ENCODE measurements around the gene TMUB1.
A peak's percentile ranks its signal among the peaks of the same experiment; 100 is the strongest.

The TMUB1 gene

GRCh38 chr7:151051108-151051507, 32.2 kb downstream of the TMUB1 start:
- TF ChIP-seq CTCF (IDR thresholded peaks at IDR 0.05; ENCODE audit: low read depth, low read length): no peak
- H3K4me3 ChIP-seq (replicated peaks in 1 of 2; ENCODE audit: low read depth in 2 of 2, low read length in 2 of 2): no peak overlapping the region

GRCh38 chr7:151048911-151049463, 34.3 kb downstream of the TMUB1 start:
- DNase-seq (ENCODE audit: low read depth in 2 of 2): no peak
- H3K4me3 ChIP-seq (replicated peaks in 1 of 2; ENCODE audit: low read depth in 2 of 2, low read length in 2 of 2): no peak overlapping the region
- TF ChIP-seq CTCF (IDR thresholded peaks at IDR 0.05; ENCODE audit: low read depth, low read length): no peak

More at GRCh38 chr7:151051108-151051507, 32.2 kb downstream of the TMUB1 start:
- peak; percentile 69 to 76 for DNase-seq (ENCODE audit: low read depth in 2 of 2)

GRCh38 chr7:151047976-151048815, 35.1 kb downstream of the TMUB1 start, which contains the start of gene ASIC3:
ASIC3 (plus strand) TSS chr7:151048531; CDS start chr7:151048886, 355 bp downstream.
- H3K4me3 ChIP-seq (replicated peaks in 1 of 2; ENCODE audit: low read depth in 2 of 2, low read length in 2 of 2): no peak within 1 kb of the TSS
- DNase-seq (ENCODE audit: low read depth in 2 of 2): no peak
- no peak for TF ChIP-seq CTCF (IDR thresholded peaks at IDR 0.05; ENCODE audit: low read depth, low read length)

- H3K4me3 ChIP-seq (replicated peaks in 1 of 2; ENCODE audit: low read depth in 2 of 2, low read length in 2 of 2): no peak overlapping the region
- no peak for TF ChIP-seq CTCF (IDR thresholded peaks at IDR 0.05; ENCODE audit: low read depth, low read length)
- DNase-seq (ENCODE audit: low read depth in 2 of 2): peak in 1 of 2 donors; percentile 83
Observed at GRCh38 chr7:151046603-151047573, 36.4 kb downstream of the TMUB1 start.

- no peak overlapping the region for H3K4me3 ChIP-seq (replicated peaks in 1 of 2; ENCODE audit: low read depth in 2 of 2, low read length in 2 of 2)
Observed at GRCh38 chr7:151045967-151046366, 37.3 kb downstream of the TMUB1 start.

More at GRCh38 chr7:151045967-151046366, 37.3 kb downstream of the TMUB1 start:
- no peak for DNase-seq (ENCODE audit: low read depth in 2 of 2)
- no peak for TF ChIP-seq CTCF (IDR thresholded peaks at IDR 0.05; ENCODE audit: low read depth, low read length)
